A172 (cell line): ENCODE results near the gene RPA3. TPM values are rescaled to one million over a fixed set of nuclear protein-coding genes. Genes with fewer than 3 reads are reported as not detected.
"Not testable (repeated sequence)": the region's sequence is repeated elsewhere in the genome, so short reads cannot be mapped to it uniquely, and the experiment has no call there.

ENCODE experiments used
- DNase-seq: peaks from one replicate; pipeline ENCODE4 v3.0.0-alpha.2; 2015; ENCODE audit warnings: low spot score
- total RNA-seq: library from RNA; depleted of rRNA; stranded (reverse); fragments of >200 nt; shearing (Covaris generic); gene quantifications from 2 replicates; pipeline ENCODE4 v1.2.3, GENCODE V29; 2014

Gene RPA3
- total RNA-seq, 1 experiment from 2014 or later = 89.1 TPM

DNA sequence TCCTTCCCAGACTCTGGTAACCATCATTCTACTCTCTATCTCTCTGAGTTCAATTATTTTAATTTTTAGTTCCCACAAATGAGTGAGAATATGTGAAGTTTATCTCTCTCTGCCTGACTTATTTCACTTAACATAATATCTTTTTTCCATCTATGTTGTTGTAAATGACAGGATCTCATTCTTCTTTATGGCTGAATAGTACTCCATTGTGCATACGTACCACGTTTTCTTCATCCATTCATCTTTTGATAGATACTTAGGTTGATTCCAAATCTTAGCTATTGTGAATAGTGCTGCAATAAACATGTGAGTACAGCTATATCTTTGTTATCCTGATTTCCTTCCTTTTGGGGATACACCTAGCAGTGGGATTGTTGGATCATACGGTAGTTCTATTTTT lies 23.9 kb downstream of the RPA3 start:
- no peak for DNase-seq

DNA sequence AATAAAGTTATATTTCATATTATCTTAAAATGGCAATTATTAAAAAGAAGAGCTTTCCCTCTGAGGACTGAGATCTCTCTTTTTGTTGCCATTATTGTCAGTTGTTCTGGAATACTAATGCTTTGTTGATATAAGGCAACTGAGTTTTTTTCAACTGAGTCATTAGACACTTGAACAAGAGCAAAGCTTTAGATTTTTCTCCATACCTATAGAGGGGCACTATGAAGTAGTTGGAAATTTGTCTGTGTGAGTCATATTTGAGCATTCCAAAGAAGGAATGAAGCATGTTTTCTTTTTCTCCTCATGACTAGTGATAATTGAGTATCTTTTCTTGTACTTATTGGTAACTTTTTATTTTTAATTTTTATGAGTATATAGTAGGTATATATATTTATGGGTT lies 24.5 kb downstream of the RPA3 start:
- peak; percentile 90 for DNase-seq

DNA sequence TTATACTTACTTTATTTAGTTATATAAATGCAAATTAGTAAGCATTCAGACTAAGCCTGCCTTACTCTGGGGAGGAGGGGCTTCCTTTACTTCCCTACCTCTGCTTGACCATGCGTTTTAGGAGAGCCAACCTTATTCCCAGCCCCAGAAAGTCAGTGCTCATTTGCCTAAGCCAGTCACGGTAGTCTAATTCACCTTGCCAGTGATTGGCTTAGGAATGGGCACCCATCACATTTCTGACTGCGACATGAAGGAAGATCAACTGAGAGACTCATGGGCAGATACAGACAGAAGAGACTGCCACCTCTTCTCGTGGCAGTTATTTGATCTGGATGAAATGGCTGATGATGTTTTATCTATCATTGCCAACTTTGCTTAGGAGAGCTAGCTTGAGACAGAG lies 29.5 kb downstream of the RPA3 start:
- DNase-seq = no peak

DNA sequence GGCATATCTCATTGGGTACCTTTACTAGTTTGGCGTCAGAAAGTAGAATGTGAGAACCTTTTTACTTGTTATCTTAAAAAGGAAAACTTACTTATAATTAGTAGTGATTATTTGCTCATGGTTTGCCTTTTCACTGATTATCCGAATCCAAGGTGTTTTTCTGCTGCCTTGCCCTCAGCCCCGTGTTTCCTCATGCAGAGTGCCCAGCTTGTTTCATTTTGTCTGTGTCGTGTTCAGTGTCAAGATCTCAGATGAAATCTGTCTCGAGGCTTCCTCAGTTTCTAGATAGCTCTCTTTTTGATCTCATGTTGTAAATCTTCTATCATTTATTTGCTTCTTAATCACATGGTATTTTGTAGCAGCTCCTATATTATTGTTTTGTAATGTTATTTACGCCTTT lies 30.1 kb downstream of the RPA3 start:
- DNase-seq = no peak

DNA sequence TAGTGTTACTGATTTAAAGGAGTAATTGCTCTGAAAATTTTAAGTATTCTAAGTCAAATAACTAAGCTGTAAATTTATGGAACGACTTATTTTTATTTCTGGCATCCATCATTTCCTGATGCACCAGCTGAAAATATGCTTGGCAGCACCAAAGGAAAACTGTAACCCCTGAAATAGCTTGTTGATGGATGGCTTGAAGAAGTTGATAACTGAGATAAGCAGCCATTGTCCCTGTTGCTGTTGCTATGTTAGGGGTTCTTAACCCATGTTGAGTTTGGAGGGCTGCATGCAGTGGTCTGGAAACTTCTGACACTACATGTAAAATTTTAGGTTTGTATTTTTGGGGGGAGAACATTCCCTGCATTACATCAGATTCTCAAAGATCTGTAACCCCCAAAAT lies 30.6 kb downstream of the RPA3 start:
- DNase-seq = no peak

DNA sequence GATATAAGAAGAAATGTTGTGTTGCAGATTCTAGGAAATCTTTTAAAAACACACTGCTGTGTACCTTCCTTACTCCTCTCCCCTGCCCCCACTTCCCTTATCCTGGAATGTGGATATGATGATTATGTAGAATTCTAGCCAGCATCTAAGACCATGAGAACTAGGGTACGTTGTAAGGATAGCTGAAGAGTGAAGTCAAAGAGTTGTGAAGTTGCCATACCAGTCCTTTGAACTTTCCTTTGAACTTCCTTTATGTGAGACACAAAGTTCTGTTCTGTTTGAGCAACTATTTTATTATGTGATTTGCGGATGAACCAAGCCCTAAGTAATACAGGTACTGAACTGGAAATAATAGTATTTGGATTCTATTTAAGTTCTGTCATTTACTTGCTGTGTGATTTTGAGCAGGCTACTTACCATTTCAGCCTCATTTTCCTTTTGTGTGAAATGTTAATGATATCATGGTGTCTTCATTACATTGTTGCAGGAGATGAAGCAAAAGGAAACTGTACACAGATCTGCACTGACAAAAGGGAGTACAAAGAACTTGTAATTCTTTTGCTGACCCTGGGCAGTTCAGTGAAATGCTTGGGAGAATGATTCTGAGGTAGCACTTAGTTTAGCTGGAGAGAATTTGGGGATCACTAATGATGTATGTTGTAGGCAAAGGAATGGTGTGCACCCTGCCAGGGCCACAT lies 31.4 kb downstream of the RPA3 start:
- DNase-seq = no peak

DNA sequence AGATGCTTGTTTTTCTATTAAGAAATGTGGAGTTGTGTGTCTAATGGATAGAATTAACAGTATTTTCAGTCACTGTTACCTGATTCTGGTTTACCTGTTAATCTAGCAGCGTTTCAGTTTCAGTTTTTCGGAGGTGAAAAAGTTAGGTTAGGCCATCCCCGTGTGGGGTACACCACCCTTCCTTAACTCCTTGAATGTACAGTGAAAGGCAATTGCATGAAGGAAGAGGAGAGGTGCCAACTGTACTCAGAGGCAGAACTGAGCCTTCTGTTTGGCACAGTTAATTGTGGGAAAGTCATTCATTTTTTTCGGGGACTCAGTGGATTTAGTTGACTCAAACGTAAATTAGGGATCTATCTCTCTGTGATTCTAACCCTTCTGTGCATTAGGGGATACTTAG lies 35.5 kb downstream of the RPA3 start:
- no peak for DNase-seq

DNA sequence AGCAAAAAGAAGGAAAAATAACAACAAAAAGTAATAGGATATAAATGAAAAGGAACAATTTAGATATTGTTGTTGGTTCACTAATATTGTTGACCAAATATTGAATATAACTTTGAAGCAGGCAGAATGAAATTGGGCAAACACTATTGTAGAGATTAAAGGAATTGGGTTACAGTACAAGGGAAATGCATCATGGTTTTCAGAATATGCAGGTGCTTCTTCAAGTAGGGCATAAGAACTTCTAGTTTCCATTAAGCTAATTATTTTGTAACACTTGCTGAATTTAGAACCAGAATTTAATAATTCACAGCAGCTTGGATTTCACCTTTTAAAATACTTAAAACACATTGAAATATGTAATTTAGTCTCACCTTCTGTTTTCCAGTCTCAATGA lies 36.5 kb downstream of the RPA3 start:
- DNase-seq = no peak

DNA sequence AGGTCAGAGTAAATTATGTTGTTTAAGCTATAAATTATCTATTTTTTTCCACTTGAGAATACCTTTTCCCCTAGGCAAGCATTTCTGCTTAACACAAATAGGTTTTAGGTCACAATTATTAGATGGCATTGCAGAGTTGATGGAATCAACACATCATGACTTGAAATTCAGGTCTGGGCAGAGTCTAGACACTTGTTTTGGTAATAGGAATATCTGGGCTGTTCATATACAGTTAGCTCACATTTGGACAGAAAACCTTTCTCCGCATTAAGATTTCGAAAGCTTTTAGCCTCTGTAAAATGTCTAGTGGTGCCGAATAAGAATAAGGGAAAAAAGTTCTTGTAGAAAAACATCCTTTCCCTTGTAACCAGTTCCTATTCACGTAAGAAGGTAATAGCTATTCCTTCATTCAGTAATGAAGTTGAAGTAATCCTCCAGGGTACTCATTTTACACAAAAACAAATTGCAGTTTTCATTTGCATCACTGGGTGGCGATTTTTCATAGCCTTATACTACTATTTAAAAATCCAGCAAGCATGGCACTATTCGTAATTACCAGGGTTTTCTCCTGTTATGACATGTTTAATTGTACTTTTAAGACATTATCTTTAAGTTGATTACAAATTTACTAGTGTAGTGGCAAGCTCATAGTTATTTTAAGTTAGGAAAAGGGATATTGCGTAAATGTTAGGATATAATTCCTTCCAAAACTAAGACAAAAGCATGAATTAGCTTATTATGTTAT lies 37.0 kb downstream of the RPA3 start:
- peak; percentile 73 for DNase-seq

DNA sequence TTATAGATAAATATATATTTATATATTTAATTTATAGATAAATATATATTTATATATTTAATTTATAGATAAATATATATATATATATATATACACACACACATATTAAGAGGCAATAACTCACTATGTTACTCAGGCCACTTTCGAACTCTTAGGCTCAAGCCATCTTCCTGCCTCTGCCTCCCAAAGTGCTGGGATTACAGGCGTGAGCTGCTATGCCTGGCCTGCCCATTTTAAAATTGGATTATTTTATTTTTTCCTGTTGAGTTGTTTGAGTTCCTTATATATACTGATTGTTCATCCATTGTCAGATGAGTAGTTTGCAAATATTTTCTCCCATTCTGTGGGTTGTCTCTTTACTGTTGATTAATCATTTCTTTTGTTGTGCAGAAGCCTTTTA lies 38.8 kb downstream of the RPA3 start:
- not testable (repeated sequence) for DNase-seq

DNA sequence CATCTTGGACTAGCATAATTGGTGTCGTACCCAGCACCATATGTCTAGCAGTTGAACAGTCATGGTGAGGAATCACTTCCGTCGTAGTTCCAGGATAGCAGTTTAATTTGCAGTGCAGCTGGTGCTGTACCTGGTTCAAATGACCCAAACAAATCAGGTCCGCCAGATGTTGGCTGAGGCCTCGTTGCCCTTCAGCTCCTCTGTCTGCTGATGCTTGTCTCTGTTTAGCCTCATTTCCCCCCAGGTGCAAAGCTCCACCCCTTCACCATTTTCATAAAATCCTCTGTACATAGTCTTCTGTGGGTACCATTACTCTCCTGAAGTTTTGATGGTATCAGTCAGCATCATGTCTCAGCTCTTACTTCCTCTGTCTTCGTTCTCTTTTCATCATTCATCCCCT lies 42.7 kb downstream of the RPA3 start:
- DNase-seq = no peak

DNA sequence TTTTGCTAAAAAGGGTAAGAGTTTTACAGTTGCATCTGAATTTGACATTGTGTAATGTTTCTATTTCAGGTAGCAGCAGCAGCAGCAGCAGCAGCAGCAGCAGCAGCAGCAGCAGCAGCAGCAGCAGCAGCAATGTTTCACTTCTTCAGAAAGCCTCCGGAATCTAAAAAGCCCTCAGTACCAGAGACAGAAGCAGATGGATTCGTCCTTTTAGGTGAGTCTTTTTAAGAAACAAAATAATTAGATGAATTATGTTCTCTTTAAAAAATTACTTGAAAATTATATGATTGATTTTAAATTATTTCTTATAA lies 45.2 kb downstream of the RPA3 start:
- no peak for DNase-seq

DNA sequence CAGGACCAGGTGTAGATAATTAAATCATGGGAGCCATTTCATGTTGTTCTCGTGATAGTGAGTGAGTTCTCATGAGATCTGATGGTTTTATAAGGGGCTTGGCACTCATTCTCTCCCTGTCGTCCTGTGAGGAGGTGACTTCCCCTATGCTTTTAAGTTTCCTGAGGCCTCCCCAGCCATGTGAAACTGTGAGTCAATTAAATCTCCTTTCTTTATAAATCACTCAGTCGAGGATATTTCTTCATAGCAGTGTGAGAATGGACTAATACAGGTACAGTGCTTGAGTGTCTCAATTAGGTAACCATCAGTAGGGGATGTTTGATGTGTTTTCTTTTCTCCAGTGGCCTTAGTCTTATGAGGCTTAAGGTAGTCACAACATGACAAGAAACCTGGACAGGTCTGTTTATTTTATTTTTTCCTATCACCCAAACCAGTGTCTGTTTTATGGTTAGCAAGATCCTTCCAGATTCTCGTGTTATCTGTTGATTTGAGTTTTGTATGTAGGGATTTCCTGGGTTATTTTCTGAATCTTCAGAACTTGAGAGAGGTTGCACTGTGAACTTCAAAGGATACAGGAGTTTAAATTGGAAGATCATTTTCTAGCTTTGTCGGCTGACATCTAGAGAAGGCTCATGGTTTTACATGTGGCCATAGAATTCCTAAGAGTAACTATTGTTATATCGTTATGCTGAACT lies 45.7 kb downstream of the RPA3 start:
- no peak for DNase-seq

DNA sequence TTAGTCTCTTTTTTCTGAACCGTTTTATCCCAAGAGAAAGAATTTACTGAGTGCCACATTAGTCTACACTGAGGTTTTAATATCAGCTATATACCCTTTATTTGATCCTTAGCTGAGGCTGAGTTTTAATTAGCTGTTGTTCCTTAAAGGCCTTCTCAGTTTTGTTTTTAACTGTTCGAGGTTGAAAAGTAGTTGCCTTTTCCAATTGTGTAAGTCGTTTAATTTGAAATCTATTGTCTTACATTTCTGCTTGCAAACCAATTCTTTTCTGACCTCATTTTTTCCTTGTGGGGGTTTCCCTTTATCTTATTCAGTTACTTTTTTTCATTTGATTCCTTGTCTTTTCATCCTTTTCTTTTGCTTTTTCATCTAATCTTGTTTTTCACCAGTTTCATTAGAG lies 47.0 kb downstream of the RPA3 start:
- no peak for DNase-seq

DNA sequence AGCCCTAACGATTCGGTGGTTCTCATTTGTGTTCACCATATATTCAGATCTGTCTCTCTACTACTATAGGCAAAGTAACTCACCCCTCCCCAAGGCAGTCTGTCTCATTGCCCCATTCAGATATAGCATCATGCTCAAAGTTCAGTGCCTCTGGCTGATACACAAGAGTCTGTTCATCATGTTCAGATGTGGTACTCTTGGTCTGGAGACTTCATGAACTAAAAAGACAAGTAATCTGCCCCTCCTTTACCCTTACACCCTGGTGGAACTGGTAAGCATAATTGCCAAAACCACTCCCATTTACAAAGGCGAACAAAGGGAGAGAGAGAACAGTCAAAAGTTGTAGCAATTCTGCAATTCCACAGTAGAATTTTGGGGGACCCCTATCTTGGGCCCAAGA lies 47.9 kb downstream of the RPA3 start:
- DNase-seq = no peak

DNA sequence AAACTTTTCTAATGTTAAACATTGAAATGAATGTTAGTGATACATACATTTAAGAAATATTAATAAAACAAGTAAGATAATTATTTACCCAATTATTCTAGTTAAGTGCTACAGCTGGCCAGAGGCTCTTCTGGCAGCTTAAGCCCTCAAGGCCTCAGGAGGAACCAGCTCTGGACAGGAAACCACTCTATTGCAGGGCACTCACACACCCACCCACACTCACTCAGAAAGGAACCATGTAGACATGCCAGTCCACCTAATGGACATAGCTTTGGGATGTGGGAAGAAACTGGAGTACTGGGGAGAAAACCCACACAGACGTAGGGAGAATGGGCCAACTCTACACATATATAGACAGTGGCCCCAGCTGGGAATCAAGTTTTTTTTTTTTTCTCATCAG lies 49.7 kb downstream of the RPA3 start:
- no peak for DNase-seq

DNA sequence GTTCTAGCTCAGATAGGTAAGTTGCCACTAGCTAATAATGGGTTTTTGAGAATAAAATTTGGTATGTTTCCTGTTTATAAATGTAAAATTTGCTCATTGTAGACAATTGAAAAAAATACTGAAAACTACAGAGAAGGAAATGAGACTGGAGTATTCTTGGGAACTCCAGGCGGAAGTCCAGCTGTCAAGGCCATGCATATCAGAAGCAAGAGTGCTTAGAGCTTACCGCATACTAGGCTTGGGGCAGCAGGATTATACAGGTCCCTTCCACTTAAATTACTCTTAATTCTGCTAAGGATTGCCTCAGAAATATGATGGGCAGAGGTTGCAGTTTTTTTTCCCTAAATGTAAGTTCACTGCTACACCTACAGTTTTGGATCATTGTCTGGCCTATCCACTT lies 51.2 kb downstream of the RPA3 start:
- DNase-seq = no peak

DNA sequence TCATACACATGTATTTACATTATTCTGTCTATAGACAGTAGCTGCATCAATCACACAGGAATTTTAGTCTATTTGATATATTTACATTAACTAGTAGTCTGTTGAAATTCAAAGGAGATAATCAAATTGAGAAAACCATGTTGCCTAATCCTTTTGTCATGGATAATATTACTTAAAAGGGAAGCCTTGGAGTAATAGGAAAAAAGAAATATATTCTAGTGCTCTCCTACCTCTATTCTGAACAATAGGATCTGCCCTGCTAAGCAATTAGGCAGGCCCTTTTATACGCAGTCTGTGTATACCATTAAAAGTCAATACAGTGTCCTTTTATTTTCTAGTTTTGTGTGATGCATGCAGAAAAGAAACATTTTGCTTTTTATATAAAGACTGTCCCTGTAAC lies 53.4 kb downstream of the RPA3 start:
- DNase-seq = no peak

DNA sequence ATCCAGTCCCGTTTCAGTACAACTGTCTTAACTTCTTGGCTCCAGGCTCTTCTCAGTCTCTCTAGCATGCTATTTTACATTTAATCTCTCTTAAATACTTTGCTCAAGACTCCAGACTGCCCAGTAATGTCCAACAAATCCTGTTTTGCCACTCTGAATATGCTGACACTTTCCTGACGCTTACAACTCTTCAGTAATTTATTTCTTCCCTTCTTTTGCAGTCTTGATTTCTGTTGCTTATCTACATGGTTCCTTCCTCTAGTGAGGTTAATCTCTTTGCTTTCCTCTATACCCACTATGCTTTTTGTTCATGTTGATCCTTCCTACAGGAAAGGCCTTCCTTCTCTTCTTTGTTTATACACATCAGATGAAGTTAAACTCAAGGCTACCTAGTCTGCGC lies 54.1 kb downstream of the RPA3 start:
- no peak for DNase-seq

DNA sequence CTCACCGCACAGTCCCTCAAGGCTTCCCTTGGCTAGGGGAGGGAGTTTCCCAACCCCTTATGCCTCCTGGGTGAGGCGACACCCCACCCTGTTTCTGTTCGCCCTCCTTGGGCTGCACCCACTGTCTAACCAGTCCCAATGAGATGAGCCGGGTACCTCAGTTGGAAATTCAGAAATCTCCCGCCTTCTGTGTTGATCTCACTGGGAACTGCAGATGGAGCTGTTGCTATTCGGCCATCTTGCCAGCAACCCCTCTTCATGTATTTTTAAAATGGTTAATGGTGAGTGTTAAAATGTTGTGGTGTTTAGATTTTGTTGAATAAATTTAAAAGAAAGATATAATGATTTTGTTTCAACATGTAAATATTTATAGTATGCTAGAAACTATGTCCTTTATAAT lies 55.9 kb downstream of the RPA3 start:
- no peak for DNase-seq

DNA sequence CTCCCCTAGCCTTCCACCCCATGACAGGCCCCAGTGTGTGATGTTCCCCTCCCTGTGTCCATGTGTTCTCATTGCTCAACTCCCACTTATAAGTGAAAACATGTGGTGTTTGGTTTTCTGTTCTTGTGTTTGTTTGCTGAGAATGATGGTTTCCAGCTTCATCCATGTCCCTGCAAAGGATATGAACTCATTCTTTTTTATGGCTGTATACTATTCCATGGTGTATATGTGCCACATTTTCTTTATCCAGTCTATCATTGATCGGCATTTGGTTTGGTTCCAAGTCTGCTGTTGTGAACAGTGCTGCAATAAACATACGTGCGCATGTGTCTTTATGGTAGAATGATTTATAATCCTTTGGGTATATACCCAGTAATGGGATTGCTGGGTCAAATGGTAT lies 61.9 kb downstream of the RPA3 start:
- not testable (repeated sequence) for DNase-seq

DNA sequence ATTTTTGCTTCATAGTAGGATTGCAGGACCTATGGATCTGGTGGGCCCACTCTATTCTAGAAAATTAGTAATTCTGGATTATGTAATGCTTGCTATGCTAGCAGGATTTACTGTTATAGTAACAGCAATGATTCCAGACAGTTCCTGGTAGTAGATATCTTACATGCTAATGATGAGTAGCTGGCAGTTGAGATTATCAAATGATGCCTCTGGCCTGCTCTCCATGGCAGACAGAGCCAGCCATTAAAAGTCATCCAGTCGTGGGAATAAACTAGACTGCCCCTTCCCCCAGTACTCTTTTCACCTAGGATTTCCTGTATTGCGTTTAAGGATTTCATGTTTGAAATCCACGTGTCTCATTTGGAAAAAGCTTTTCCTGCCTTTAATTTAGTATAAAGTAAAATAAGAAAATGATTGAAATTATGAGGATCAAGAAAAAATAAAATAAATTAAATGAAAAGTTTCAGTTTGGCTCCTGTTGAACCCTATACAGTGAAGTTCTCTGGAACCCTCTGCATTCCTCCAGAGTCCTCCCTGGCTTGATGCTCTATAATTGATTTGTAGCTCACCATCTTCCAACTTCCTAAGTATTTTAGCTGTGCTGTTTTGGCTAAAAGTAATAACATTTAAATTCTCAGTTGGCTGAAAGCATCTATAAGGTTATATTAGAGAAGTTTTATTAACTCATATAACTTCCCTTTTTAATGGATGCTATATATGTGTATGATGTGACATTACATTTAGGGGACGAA lies 63.3 kb downstream of the RPA3 start:
- no peak for DNase-seq
